Esophagus muscularis mucosa (tissue), 4 donors: ENCODE results near the gene SCYL3. TPM values are rescaled to one million over a fixed set of nuclear protein-coding genes. Genes with fewer than 3 reads are reported as not detected.

Experiments used
- DNase-seq: peaks from one replicate; pipeline ENCODE4 v3.0.0-alpha.2; 2017; ENCODE audit errors: extremely low spot score
- H3K27ac ChIP-seq, 4 donors: fragments of 200-600 bp; sonication (generic); replicated peaks in 1 of 4; 1 replicate in 3 of 4; 2 replicates in 1 of 4; pipeline ENCODE4 v1.5.1; 2016 to 2019; ENCODE audit warnings: mild to moderate bottlenecking in 1 of 4
- H3K27me3 ChIP-seq, 4 donors: fragments of 200-600 bp; sonication (generic); one replicate each; pipeline versions ENCODE4 v1.5.1 to v1.6.0; 2016 to 2019
- H3K36me3 ChIP-seq, 4 donors: fragments of 200-600 bp; sonication (generic); one replicate each; pipeline ENCODE4 v1.5.1; 2016 to 2019
- H3K4me1 ChIP-seq, 4 donors: fragments of 200-600 bp; sonication (generic); one replicate each; pipeline ENCODE4 v1.5.1; 2016 to 2019
- H3K4me3 ChIP-seq, 4 donors: fragments of 200-600 bp; sonication (generic); 1 replicate in 2 of 4; 2 replicates in 2 of 4; pipeline ENCODE4 v1.5.1; 2016 to 2019; ENCODE audit warnings: mild to moderate bottlenecking in 4 of 4, moderate library complexity in 1 of 4
- H3K9me3 ChIP-seq, 4 donors: fragments of 200-600 bp; sonication (generic); 1 replicate in 3 of 4; 2 replicates in 1 of 4; pipeline ENCODE4 v1.5.1; 2016 to 2019
- EP300 ChIP-seq: sonication (generic); formaldehyde crosslinking; IDR thresholded peaks from one replicate; pipeline ENCODE4 v1.6.1; 2017; ENCODE audit warnings: antibody characterized with exemption
- POLR2A ChIP-seq: fragments of 450-650 bp; IDR thresholded peaks from one replicate; pipeline ENCODE4 v1.6.1; 2017; ENCODE audit warnings: antibody characterized with exemption, moderate library complexity, mild to moderate bottlenecking, low read depth
- POLR2AphosphoS5 ChIP-seq, 2 donors: sonication (generic); formaldehyde crosslinking; IDR thresholded peaks; one replicate each; pipeline ENCODE4 v1.6.1; 2017; ENCODE audit warnings: antibody characterized with exemption in 2 of 2
- WGBS: methylation state at CpG from one replicate; pipeline ENCODE4 v1.1.5; 2018; 5-methylcytosine and 5-hydroxymethylcytosine counted together
- intact Hi-C: fragments of 100-400 bp; cut with DNase I; formaldehyde crosslinking; loops from one replicate; pipeline ENCODE4 v1.15.1; 2023
- total RNA-seq, 4 donors: library from RNA; depleted of rRNA; stranded (reverse); fragments of >200 nt; gene quantifications; one replicate each; pipeline versions ENCODE4 v1.1.0 to v1.2.1, GENCODE V29; 2016
- TF ChIP-seq, protein P1 (sequence below), 3 experiments: fragments of 200-600 bp in 2 of 3; fragments of 450-650 bp in 1 of 3; sonication (generic) in 2 of 3; IDR thresholded peaks; one replicate each; pipeline ENCODE4 v1.5.1; 2017 to 2019; ENCODE audit warnings: antibody characterized with exemption in 3 of 3, mild to moderate bottlenecking in 2 of 3, moderate library complexity in 1 of 3

Gene SCYL3
- total RNA-seq, 4 donors from 2014 or later, result 10.2 to 11.8 (median 10.3) TPM

GRCh38 chr1:169894424-169895145 lies 889 bp upstream of the SCYL3 start:
- intact Hi-C loops, result loop anchor here (5.0 kb wide), 1 partner anchor 97 kb away; a partner anchor contains a TSS
- WGBS, result 33% methylated on average over 15 of the region's 15 CpGs
- Histone ChIP-seq H3K4me3 (peak overlapping the region; percentile 89 to 100 (median 96)), H3K27ac (peak overlapping the region; percentile 93 to 99 (median 98)), H3K4me1 (peaks cover 11 to 37% (median 21%) of the 10 kb centered on the region in 4 donors), H3K36me3 (no peaks in the 10 kb centered on the region), H3K9me3 (no peaks in the 10 kb centered on the region), H3K27me3 (peaks cover 0 to 7% (median 1%) of the 10 kb centered on the region in 4 donors)
- TF ChIP-seq POLR2AphosphoS5 (IDR thresholded peaks at IDR 0.05), result no peak
- TF ChIP-seq POLR2A, result no peak
- TF ChIP-seq, protein P1, sequence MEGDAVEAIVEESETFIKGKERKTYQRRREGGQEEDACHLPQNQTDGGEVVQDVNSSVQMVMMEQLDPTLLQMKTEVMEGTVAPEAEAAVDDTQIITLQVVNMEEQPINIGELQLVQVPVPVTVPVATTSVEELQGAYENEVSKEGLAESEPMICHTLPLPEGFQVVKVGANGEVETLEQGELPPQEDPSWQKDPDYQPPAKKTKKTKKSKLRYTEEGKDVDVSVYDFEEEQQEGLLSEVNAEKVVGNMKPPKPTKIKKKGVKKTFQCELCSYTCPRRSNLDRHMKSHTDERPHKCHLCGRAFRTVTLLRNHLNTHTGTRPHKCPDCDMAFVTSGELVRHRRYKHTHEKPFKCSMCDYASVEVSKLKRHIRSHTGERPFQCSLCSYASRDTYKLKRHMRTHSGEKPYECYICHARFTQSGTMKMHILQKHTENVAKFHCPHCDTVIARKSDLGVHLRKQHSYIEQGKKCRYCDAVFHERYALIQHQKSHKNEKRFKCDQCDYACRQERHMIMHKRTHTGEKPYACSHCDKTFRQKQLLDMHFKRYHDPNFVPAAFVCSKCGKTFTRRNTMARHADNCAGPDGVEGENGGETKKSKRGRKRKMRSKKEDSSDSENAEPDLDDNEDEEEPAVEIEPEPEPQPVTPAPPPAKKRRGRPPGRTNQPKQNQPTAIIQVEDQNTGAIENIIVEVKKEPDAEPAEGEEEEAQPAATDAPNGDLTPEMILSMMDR (IDR thresholded peaks at IDR 0.05), result no peak
- TF ChIP-seq EP300, result no peak
- DNase-seq, result no peak

DNA sequence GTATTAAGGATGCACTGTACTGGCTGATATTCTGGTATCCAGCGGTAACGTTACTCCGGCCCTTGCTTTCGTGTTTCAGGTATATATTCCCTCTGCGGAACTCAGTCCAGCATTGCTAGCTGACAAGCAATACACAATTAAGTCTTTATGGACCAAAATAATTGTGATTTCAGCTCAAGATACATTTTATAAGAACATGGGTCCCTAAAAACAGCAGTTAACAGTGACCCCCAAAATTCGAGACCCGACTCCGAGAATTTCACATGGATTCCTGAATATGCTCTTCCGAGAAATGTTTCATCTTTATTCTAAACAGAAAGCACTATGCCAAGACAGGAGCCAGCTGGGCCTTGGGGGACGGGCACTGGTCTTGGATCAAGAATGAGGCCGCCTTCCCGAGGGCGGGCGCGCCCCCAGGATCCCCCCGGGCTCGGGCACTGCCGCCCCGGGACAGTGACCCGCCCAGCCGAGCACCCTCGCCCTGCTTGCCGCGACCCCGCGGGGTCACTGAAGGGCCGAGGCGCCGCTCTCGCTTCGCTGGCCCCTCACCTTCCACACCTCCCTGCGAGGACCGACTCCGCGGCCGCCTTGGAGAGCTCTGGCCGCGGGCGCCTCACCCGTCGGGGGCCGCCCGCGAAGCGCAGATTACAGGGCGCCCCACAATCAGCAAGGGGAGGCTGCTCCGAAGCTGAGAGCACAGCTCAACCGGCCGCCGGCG lies 610 bp downstream of the SCYL3 start:
- intact Hi-C loops, result loop anchor here (5.0 kb wide), 1 partner anchor 96 kb away; a partner anchor contains a TSS
- 0% methylated on average over 11 of the region's 51 CpGs for WGBS
- TF ChIP-seq EP300 (no peak), POLR2AphosphoS5 (IDR thresholded peaks at IDR 0.05) (peak in 1 of 2 donors; percentile 54), POLR2A (no peak)
- TF ChIP-seq, protein P1 (IDR thresholded peaks at IDR 0.05), result no peak

DNA sequence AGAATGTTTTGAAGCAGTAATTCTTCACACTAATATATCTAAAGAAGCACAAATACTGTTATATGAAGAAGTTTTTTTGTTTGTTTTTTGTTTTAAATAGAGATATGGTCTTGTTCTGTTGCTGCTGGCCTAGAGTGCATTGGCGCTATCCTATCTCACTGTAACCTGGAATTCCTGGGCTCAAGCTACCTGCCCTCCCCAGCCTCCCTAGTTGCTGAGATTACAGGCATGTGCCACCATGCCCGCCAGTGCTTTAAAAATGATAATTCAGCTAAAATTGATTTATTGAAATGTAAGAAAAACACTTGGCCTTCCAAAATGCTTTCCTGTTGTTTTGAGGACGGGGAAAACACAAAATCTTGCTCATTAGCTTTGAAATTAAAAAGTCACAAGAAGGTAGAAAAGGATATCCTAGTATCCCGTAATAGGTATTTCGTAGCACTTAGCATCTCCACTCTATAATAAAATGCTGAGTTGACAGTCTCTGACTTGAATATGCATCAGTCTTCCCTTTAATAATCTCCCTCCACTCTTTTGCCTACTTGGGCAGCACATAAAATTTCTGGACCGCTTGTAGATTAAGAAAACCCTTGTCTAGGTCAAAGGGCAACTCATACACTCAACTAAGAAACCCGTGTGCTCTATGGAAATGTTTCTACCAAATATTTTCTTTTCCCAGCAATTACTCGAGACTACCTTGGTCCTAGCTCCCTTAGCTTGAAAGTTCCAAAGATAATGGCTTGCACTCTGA lies 1.3 kb downstream of the SCYL3 start:
- Histone ChIP-seq H3K36me3 (peaks cover 0 to 14% (median 8%) of the 10 kb centered on the region in 4 donors), H3K4me1 (peaks cover 11 to 37% (median 21%) of the 10 kb centered on the region in 4 donors), H3K9me3 (no peaks in the 10 kb centered on the region), H3K27me3 (peaks cover 0 to 7% (median 1%) of the 10 kb centered on the region in 4 donors), H3K27ac (peak overlapping the region; percentile 93 to 99 (median 98)), H3K4me3 (peak overlapping the region; percentile 89 to 100 (median 96))
- WGBS, result 59% methylated on average over 8 of the region's 8 CpGs
- no peak for TF ChIP-seq EP300
- no peak for TF ChIP-seq POLR2A
- no peak for TF ChIP-seq POLR2AphosphoS5 (IDR thresholded peaks at IDR 0.05)
- TF ChIP-seq, protein P1 (IDR thresholded peaks at IDR 0.05), result no peak
- intact Hi-C loops, result loop anchor here (5.0 kb wide), 1 partner anchor 95 kb away; a partner anchor contains a TSS
- no peak for DNase-seq

More for the DNA sequence above, 610 bp downstream of the SCYL3 start:
- H3K4me1 ChIP-seq, result peaks cover 11 to 37% (median 21%) of the 10 kb centered on the region in 4 donors
- peaks cover 0 to 7% (median 1%) of the 10 kb centered on the region in 4 donors for H3K27me3 ChIP-seq
- no peak for DNase-seq
- peak overlapping the region; percentile 89 to 100 (median 96) for H3K4me3 ChIP-seq
- peak overlapping the region; percentile 93 to 99 (median 98) for H3K27ac ChIP-seq
- H3K9me3 ChIP-seq, result no peaks in the 10 kb centered on the region
- H3K36me3 ChIP-seq, result peaks cover 0 to 7% (median 4%) of the 10 kb centered on the region in 4 donors

- peaks cover 0 to 23% (median 12%) of the 10 kb centered on the region in 4 donors for H3K36me3 ChIP-seq
- H3K9me3 ChIP-seq, result no peaks in the 10 kb centered on the region
- WGBS, result 87% methylated on average over 2 of the region's 2 CpGs
- H3K27me3 ChIP-seq, result peaks cover 0 to 5% (median 0%) of the 10 kb centered on the region in 4 donors
- no peak overlapping the region for H3K4me3 ChIP-seq
- no peak overlapping the region for H3K27ac ChIP-seq
- H3K4me1 ChIP-seq, result peaks cover 11 to 37% (median 21%) of the 10 kb centered on the region in 4 donors
- intact Hi-C loops, result loop anchor here (5.0 kb wide), 1 partner anchor 94 kb away; a partner anchor contains a TSS
- DNase-seq, result no peak
- TF ChIP-seq POLR2A, result no peak
- TF ChIP-seq, protein P1 (IDR thresholded peaks at IDR 0.05), result no peak
- no peak for TF ChIP-seq POLR2AphosphoS5 (IDR thresholded peaks at IDR 0.05)
- TF ChIP-seq EP300, result no peak
These were observed 2.2 kb downstream of the SCYL3 start for GRCh38 chr1:169891539-169891885.
